H9 (cell line): ENCODE measurements around the gene FMN1. TPM values are rescaled to one million over a fixed set of nuclear protein-coding genes. Genes with fewer than 3 reads are reported as not detected.

Source experiments
- DNase-seq: peaks from one replicate; pipeline ENCODE4 v3.0.0-alpha.2; 2017
- H2AFZ ChIP-seq: one replicate; pipeline ENCODE4 v1.6.1; 2013; ENCODE audit warnings: mild to moderate bottlenecking, low read length, control low read depth, moderate library complexity
- H2AK5ac ChIP-seq: 2 replicates; pipeline ENCODE4 v1.6.1; 2013; ENCODE audit warnings: low read length, control low read depth, mixed read lengths; ENCODE audit not compliant: insufficient read length
- H2BK120ac ChIP-seq: one replicate; pipeline ENCODE4 v1.6.1; 2013; ENCODE audit warnings: low read depth, mild to moderate bottlenecking, low read length, control low read depth, inconsistent platforms; ENCODE audit not compliant: poor library complexity, severe bottlenecking
- H2BK12ac ChIP-seq: 2 replicates; pipeline ENCODE4 v1.6.1; 2013; ENCODE audit warnings: low read length, control low read depth, mixed read lengths, low read depth; ENCODE audit not compliant: insufficient read length
- H2BK15ac ChIP-seq: 2 replicates; pipeline ENCODE4 v1.6.1; 2013; ENCODE audit warnings: low read depth, low read length, control low read depth
- H2BK20ac ChIP-seq: one replicate; pipeline ENCODE4 v1.6.1; 2013; ENCODE audit warnings: low read depth, mild to moderate bottlenecking, low read length, control low read depth, inconsistent platforms; ENCODE audit not compliant: poor library complexity, severe bottlenecking
- H2BK5ac ChIP-seq: 2 replicates; pipeline ENCODE4 v1.6.1; 2013; ENCODE audit warnings: low read length, control low read depth, mixed read lengths; ENCODE audit not compliant: insufficient read length
- H3K14ac ChIP-seq: 2 replicates; pipeline ENCODE4 v1.6.1; 2013; ENCODE audit warnings: low read length, control low read depth; ENCODE audit not compliant: insufficient read depth
- H3K18ac ChIP-seq: 2 replicates; pipeline ENCODE4 v1.6.1; 2013; ENCODE audit warnings: low read depth, mild to moderate bottlenecking, mixed read lengths, low read length, control low read depth; ENCODE audit not compliant: insufficient read length
- H3K23ac ChIP-seq: 2 replicates; pipeline ENCODE4 v1.6.1; 2013; ENCODE audit warnings: low read length, control low read depth, mixed read lengths, low read depth; ENCODE audit not compliant: insufficient read length
- H3K23me2 ChIP-seq: 2 replicates; pipeline ENCODE4 v1.6.1; 2013; ENCODE audit warnings: low read depth, mild to moderate bottlenecking, mixed read lengths, low read length, control low read depth; ENCODE audit not compliant: insufficient read length, poor library complexity, severe bottlenecking
- H3K27ac ChIP-seq: 2 replicates; pipeline ENCODE4 v1.5.1; 2013; ENCODE audit warnings: low read length, control low read depth, mixed read lengths, low read depth; ENCODE audit not compliant: insufficient read length
- H3K27me3 ChIP-seq: 2 replicates; pipeline ENCODE4 v1.6.1; 2013; ENCODE audit warnings: low read length, control low read depth, inconsistent platforms; ENCODE audit not compliant: insufficient read depth
- H3K4ac ChIP-seq: 2 replicates; pipeline ENCODE4 v1.6.1; 2013; ENCODE audit warnings: low read depth, mild to moderate bottlenecking, control low read depth, inconsistent platforms, low read length, moderate library complexity
- H3K4me1 ChIP-seq: 2 replicates; pipeline ENCODE4 v1.6.1; 2013; ENCODE audit warnings: low read length, control low read depth, inconsistent platforms; ENCODE audit not compliant: insufficient read depth
- H3K4me2 ChIP-seq: 2 replicates; pipeline ENCODE4 v1.6.1; 2013; ENCODE audit warnings: low read length, control low read depth, mixed read lengths; ENCODE audit not compliant: insufficient read length, insufficient read depth
- H3K56ac ChIP-seq: 2 replicates; pipeline ENCODE4 v1.6.1; 2013; ENCODE audit warnings: low read depth, mild to moderate bottlenecking, mixed read lengths, low read length, control low read depth; ENCODE audit not compliant: insufficient read length
- H3K79me1 ChIP-seq: 2 replicates; pipeline ENCODE4 v1.6.1; 2013; ENCODE audit warnings: low read depth, mild to moderate bottlenecking, moderate library complexity, low read length, control low read depth, inconsistent platforms; ENCODE audit not compliant: insufficient read depth, poor library complexity, severe bottlenecking
- H3K79me2 ChIP-seq: 2 replicates; pipeline ENCODE4 v1.6.1; 2013; ENCODE audit warnings: low read length, control low read depth, inconsistent platforms; ENCODE audit not compliant: insufficient read depth
- H3K9ac ChIP-seq: 2 replicates; pipeline ENCODE4 v1.6.1; 2013; ENCODE audit warnings: low read length, control low read depth, mixed read lengths; ENCODE audit not compliant: insufficient read length; ENCODE audit errors: extremely low read depth
- H3K9me3 ChIP-seq: one replicate; pipeline ENCODE4 v1.6.1; 2013; ENCODE audit warnings: low read depth, low read length, inconsistent platforms; ENCODE audit not compliant: control insufficient read depth
- H3T11ph ChIP-seq: one replicate; pipeline ENCODE4 v1.6.1; 2013; ENCODE audit warnings: mild to moderate bottlenecking, low read length, control low read depth, inconsistent platforms
- H4K20me1 ChIP-seq: one replicate; pipeline ENCODE4 v1.6.1; 2013; ENCODE audit not compliant: control insufficient read depth, insufficient read length, insufficient read depth
- H4K5ac ChIP-seq: 2 replicates; pipeline ENCODE4 v1.6.1; 2013; ENCODE audit warnings: low read depth, mild to moderate bottlenecking, mixed read lengths, low read length, control low read depth; ENCODE audit not compliant: insufficient read length
- H4K8ac ChIP-seq: replicated peaks from 2 replicates; pipeline ENCODE4 v1.6.1; 2013; ENCODE audit warnings: low read length, control low read depth, mixed read lengths, low read depth; ENCODE audit not compliant: insufficient read length
- H4K91ac ChIP-seq: 2 replicates; pipeline ENCODE4 v1.6.1; 2013; ENCODE audit warnings: low read depth, mild to moderate bottlenecking, moderate library complexity, mixed read lengths, low read length, control low read depth; ENCODE audit not compliant: insufficient read length
- H3K27ac Mint-ChIP-seq, 3 experiments: 2 replicates in 2 of 3; 3 replicates in 1 of 3; pipeline ENCODE4 v1.8.0; 2020 to 2021; ENCODE audit warnings: mixed read lengths in 3 of 3, mild to moderate bottlenecking in 1 of 3, moderate library complexity in 1 of 3
- H3K27me3 Mint-ChIP-seq: 2 replicates; pipeline ENCODE4 v1.8.0; 2021; ENCODE audit warnings: low read depth, mild to moderate bottlenecking, moderate library complexity, mixed read lengths
- H3K36me3 Mint-ChIP-seq, 3 experiments: 2 replicates in 2 of 3; 3 replicates in 1 of 3; pipeline ENCODE4 v1.8.0; 2020 to 2021; ENCODE audit warnings: low read depth in 3 of 3, mixed read lengths in 3 of 3; ENCODE audit not compliant: insufficient read depth in 1 of 3
- H3K4me1 Mint-ChIP-seq, 2 experiments: 2 replicates each; pipeline ENCODE4 v1.8.0; 2020; ENCODE audit warnings: mixed read lengths in 2 of 2
- H3K4me3 Mint-ChIP-seq, 2 experiments: 2 replicates in 1 of 2; 3 replicates in 1 of 2; pipeline ENCODE4 v1.8.0; 2020 to 2021; ENCODE audit warnings: mild to moderate bottlenecking in 2 of 2, mixed read lengths in 2 of 2, moderate library complexity in 1 of 2
- H3K9me3 Mint-ChIP-seq, 2 experiments: 2 replicates in 1 of 2; 3 replicates in 1 of 2; pipeline ENCODE4 v1.8.0; 2020; ENCODE audit warnings: mild to moderate bottlenecking in 2 of 2, mixed read lengths in 2 of 2, moderate library complexity in 1 of 2
- CTCF ChIP-seq: fragments of 200-600 bp; sonication (generic); conservative IDR thresholded peaks from 3 replicates; pipeline ENCODE4 v1.8.0; 2021; ENCODE audit warnings: antibody characterized with exemption, mild to moderate bottlenecking
- WGBS: extraction: QIAGEN DNeasy Blood & Tissue Kit; methylation state at CpG from one replicate; pipeline ENCODE4 v1.1.7; 2013; ENCODE audit warnings: missing lambda C conversion rate, low lambda C conversion rate, mixed read lengths; ENCODE audit not compliant: insufficient read length; ENCODE audit errors: extremely low coverage; 5-methylcytosine and 5-hydroxymethylcytosine counted together
- total RNA-seq: library from RNA; stranded (reverse); gene quantifications from 2 replicates; pipeline ENCODE4 v1.2.1, GENCODE V29; 2021

FMN1 gene
- total RNA-seq, 1 experiment from 2014 or later, result 1.9 TPM

GRCh38 chr15:33096134-33096533, 98.4 kb downstream of the FMN1 start:
- DNase-seq, result no peak
- Histone ChIP-seq H2BK120ac (no peak overlapping the region), H3K14ac (no peak overlapping the region), H2BK5ac (no peak overlapping the region), H4K5ac (no peak overlapping the region), H4K8ac (no peak overlapping the region), H2BK15ac (no peak overlapping the region), H3K4ac (no peak overlapping the region), H4K20me1 (no peaks in the 10 kb centered on the region), H3K4me2 (no peak overlapping the region), H3K79me2 (no peaks in the 10 kb centered on the region), H2BK20ac (no peak overlapping the region), H3K56ac (no peak overlapping the region), H3K23me2 (no peaks in the 10 kb centered on the region), H2AFZ (no peak overlapping the region), H3K27me3 (no peaks in the 10 kb centered on the region), H2AK5ac (no peak overlapping the region), H3K9ac (no peak overlapping the region), H4K91ac (no peak overlapping the region), H3K27ac (no peak overlapping the region), H2BK12ac (no peak overlapping the region), H3K9me3 (no peaks in the 10 kb centered on the region), H3T11ph (no peak overlapping the region), H3K23ac (no peak overlapping the region), H3K79me1 (no peaks in the 10 kb centered on the region), H3K18ac (no peak overlapping the region), H3K4me1 (no peaks in the 10 kb centered on the region)
- Mint-ChIP-seq H3K36me3 (no peaks in the 10 kb centered on the region), H3K27ac (no peak overlapping the region), H3K4me1 (no peaks in the 10 kb centered on the region), H3K9me3 (no peaks in the 10 kb centered on the region), H3K27me3 (no peaks in the 10 kb centered on the region), H3K4me3 (no peak overlapping the region)
- TF ChIP-seq CTCF, result no peak
- no CpG with 5 or more reads among the region's 3 CpGs for WGBS
